HG03060 (cell line): ENCODE results near the gene PLRG1.

Experiments used
- ATAC-seq: cut with Tn5 transposase; IDR thresholded peaks from one replicate; pipeline ENCODE4 v1.9.1; 2021; ENCODE audit warnings: low read depth, moderate number of reproducible peaks; ENCODE audit not compliant: unreplicated experiment

PLRG1 gene

DNA sequence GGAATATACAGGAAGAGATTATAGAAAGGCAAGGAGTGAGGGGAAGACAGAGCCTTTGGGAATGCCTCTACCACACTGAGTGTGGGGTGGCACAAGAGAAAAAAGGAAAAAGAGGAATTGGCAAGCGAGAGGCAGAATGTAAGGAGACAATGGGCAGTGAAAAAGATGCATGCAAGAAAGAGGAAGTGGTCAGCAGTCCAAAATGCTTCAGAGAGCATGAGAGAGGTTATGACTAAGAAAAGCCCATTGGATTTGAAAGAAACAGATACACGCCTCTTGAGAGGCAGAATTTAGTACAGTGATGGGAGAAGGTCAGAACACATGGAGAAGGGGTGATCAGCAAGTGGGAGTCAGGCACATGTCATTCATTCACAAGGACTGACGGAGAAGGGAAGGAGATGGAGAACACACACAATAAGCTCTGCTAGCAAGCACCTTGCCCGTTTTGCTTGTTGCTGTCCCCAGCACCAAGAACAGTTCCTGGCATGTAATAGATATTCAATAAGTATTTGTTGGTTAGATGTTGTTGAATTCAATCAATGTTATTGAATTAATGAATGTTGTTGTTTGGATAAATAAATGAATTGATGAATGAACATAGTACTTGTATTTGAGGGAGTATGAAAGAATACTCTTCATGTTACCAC lies 65.0 kb downstream of the PLRG1 start:
- ATAC-seq, result peak; percentile 99
